HG02884 (cell line): Measurements from ENCODE around the gene TGM2.
"Not testable (repeated sequence)": the region's sequence is repeated elsewhere in the genome, so short reads cannot be mapped to it uniquely, and the experiment has no call there.

Experiments used
- ATAC-seq: cut with Tn5 transposase; IDR thresholded peaks from one replicate; pipeline ENCODE4 v1.9.1; 2021; ENCODE audit warnings: mild to moderate bottlenecking, moderate library complexity; ENCODE audit not compliant: unreplicated experiment

The TGM2 gene

GRCh38 chr20:38119446-38119845 is 45.6 kb downstream of the TGM2 start:
- ATAC-seq = no peak

- no peak for ATAC-seq
Measured at GRCh38 chr20:38117635-38118034, 47.4 kb downstream of the TGM2 start.

GRCh38 chr20:38117205-38117604 is 47.9 kb downstream of the TGM2 start:
- no peak for ATAC-seq

GRCh38 chr20:38116409-38117165 is 48.5 kb downstream of the TGM2 start:
- no peak for ATAC-seq

GRCh38 chr20:38115896-38116295 is 49.2 kb downstream of the TGM2 start:
- no peak for ATAC-seq

GRCh38 chr20:38115205-38115604 is 49.9 kb downstream of the TGM2 start:
- ATAC-seq = no peak

- no peak for ATAC-seq
Measured at GRCh38 chr20:38114353-38114791, 50.7 kb downstream of the TGM2 start.

- ATAC-seq = no peak
Measured at GRCh38 chr20:38113401-38114325, 51.4 kb downstream of the TGM2 start.

GRCh38 chr20:38112930-38113294 is 52.2 kb downstream of the TGM2 start:
- no peak for ATAC-seq

GRCh38 chr20:38112261-38112929 is 52.7 kb downstream of the TGM2 start:
- no peak for ATAC-seq

GRCh38 chr20:38111366-38112232 is 53.5 kb downstream of the TGM2 start:
- no peak for ATAC-seq

- no peak for ATAC-seq
Measured at GRCh38 chr20:38110525-38111178, 54.4 kb downstream of the TGM2 start.

- no peak for ATAC-seq
Measured at GRCh38 chr20:38109591-38110524, 55.2 kb downstream of the TGM2 start.

- ATAC-seq = no peak
Measured at GRCh38 chr20:38108986-38109541, 56.0 kb downstream of the TGM2 start.

GRCh38 chr20:38108438-38108985 is 56.6 kb downstream of the TGM2 start:
- ATAC-seq = no peak

- ATAC-seq = not testable (repeated sequence)
Measured at GRCh38 chr20:38107916-38108315, 57.2 kb downstream of the TGM2 start.

GRCh38 chr20:38107386-38107785 is 57.7 kb downstream of the TGM2 start:
- ATAC-seq = not testable (repeated sequence)

GRCh38 chr20:38106461-38106860 is 58.6 kb downstream of the TGM2 start:
- no peak for ATAC-seq
